A549 (cell line): Measurements from ENCODE around the gene TRIM39. TPM values are rescaled to one million over a fixed set of nuclear protein-coding genes. Genes with fewer than 3 reads are reported as not detected.

Experiments
- ATAC-seq, 2 experiments: fragments of 200-7000 bp in 1 of 2; fragments of >200 bp in 1 of 2; cut with Nextera tagmentation in 1 of 2; cut with Tn5 transposase in 1 of 2; 3 replicates each; pipeline versions ENCODE4 v1.8.0 to v1.9.1; 2018 to 2020; ENCODE audit warnings: mild to moderate bottlenecking in 1 of 2, moderate library complexity in 1 of 2
- CTCF ChIA-PET: fragments of 300-600 bp; sonication (Branson Sonifier 250); formaldehyde crosslinking; extraction: SDS; loops from one replicate; lab custom pipeline; 2021; ENCODE audit warnings: antibody characterized with exemption, inconsistent platforms; lab: Yijun Ruan, JAX
- POLR2A ChIA-PET: fragments of 350-600 bp; formaldehyde crosslinking; extraction: SDS; loops from one replicate; lab custom pipeline; 2021; ENCODE audit warnings: antibody characterized with exemption, inconsistent platforms; lab: Yijun Ruan, JAX
- DNase-seq, 2 experiments: peaks; one replicate each; pipeline versions ENCODE4 v3.0.0 to v3.0.0-alpha.2; 2011 to 2016; ENCODE audit warnings: low read depth in 1 of 2, low spot score in 1 of 2
- FAIRE-seq: peaks from 2 replicates; lab custom pipeline; 2011; peaks lifted over from hg19 to GRCh38; lab: Jason Lieb, UNC
- H3K27ac ChIP-seq, 2 experiments: fragments of >200 bp; sonication (Bioruptor Twin); formaldehyde crosslinking; 3 replicates each; pipeline ENCODE4 v1.5.1; 2016 to 2017
- H3K4me1 ChIP-seq: fragments of >200 bp; sonication (Bioruptor Twin); formaldehyde crosslinking; 3 replicates; pipeline ENCODE4 v1.6.1; 2016
- H3K4me2 ChIP-seq: fragments of >200 bp; sonication (Bioruptor Twin); formaldehyde crosslinking; 3 replicates; pipeline ENCODE4 v1.6.1; 2016
- H3K4me3 ChIP-seq: fragments of >200 bp; sonication (Bioruptor Twin); formaldehyde crosslinking; 3 replicates; pipeline ENCODE4 v1.5.1; 2016
- H3K9me3 ChIP-seq: fragments of >200 bp; sonication (Bioruptor Twin); formaldehyde crosslinking; 3 replicates; pipeline ENCODE4 v1.6.1; 2016
- BCL3 ChIP-seq: fragments of >200 bp; sonication (Bioruptor Twin); formaldehyde crosslinking; IDR thresholded peaks from 3 replicates; pipeline ENCODE4 v1.6.1; 2016
- CBX2 ChIP-seq: fragments of 200-600 bp; sonication (generic); IDR thresholded peaks from 2 replicates; pipeline ENCODE4 v1.6.1; 2016; ENCODE audit warnings: low read depth, mild to moderate bottlenecking, borderline replicate concordance
- CHD2 ChIP-seq: fragments of 150-350 bp; IDR thresholded peaks from 2 replicates; pipeline ENCODE4 v1.6.1; 2014; ENCODE audit warnings: low read length; ENCODE audit not compliant: partially characterized antibody
- CHD4 ChIP-seq: fragments of 200-600 bp; sonication (generic); IDR thresholded peaks from 2 replicates; pipeline ENCODE4 v1.6.1; 2016; ENCODE audit warnings: antibody characterized with exemption, mild to moderate bottlenecking, borderline replicate concordance
- E2F6 ChIP-seq: IDR thresholded peaks from 2 replicates; pipeline ENCODE4 v1.6.1; 2012; ENCODE audit warnings: low read depth, borderline replicate concordance
- EP300 ChIP-seq, 2 experiments: fragments of >200 bp; sonication (Bioruptor Twin); formaldehyde crosslinking; IDR thresholded peaks; 2 replicates in 1 of 2; 3 replicates in 1 of 2; pipeline ENCODE4 v1.6.1; 2016 to 2017
- ESRRA ChIP-seq: fragments of 150-350 bp; IDR thresholded peaks from 2 replicates; pipeline ENCODE4 v1.6.1; 2014; ENCODE audit warnings: mild to moderate bottlenecking, low read length, borderline replicate concordance
- FOSL2 ChIP-seq, 2 experiments: fragments of 450-650 bp in 1 of 2; fragments of >200 bp in 1 of 2; sonication (Bioruptor Twin) in 1 of 2; formaldehyde crosslinking; IDR thresholded peaks; 2 replicates each; pipeline versions ENCODE4 v1.5.0 to v1.6.1; 2016 to 2020; ENCODE audit warnings: mild to moderate bottlenecking in 1 of 2, moderate library complexity in 1 of 2
- FOXS1 ChIP-seq: fragments of 250-450 bp; sonication (Bioruptor Pico); IDR thresholded peaks from 2 replicates; pipeline ENCODE4 v1.5.0; 2020; ENCODE audit warnings: mild to moderate bottlenecking, moderate library complexity
- GATA3 ChIP-seq: IDR thresholded peaks from 2 replicates; pipeline ENCODE4 v1.6.1; 2012; ENCODE audit warnings: borderline replicate concordance
- HDAC2 ChIP-seq: fragments of 200-600 bp; sonication (generic); IDR thresholded peaks from 2 replicates; pipeline ENCODE4 v1.6.1; 2016
- HES2 ChIP-seq: fragments of >200 bp; sonication (Bioruptor Twin); formaldehyde crosslinking; IDR thresholded peaks from 2 replicates; pipeline ENCODE4 v1.6.1; 2016
- HEYL ChIP-seq: fragments of 250-450 bp; sonication (Bioruptor Pico); IDR thresholded peaks from 2 replicates; pipeline ENCODE4 v1.8.0; 2021; ENCODE audit warnings: mild to moderate bottlenecking, moderate library complexity
- KDM1A ChIP-seq: fragments of 200-600 bp; sonication (generic); IDR thresholded peaks from 2 replicates; pipeline ENCODE4 v1.6.1; 2016; ENCODE audit warnings: low read depth, mild to moderate bottlenecking
- KDM5A ChIP-seq: fragments of 200-600 bp; sonication (generic); IDR thresholded peaks from 2 replicates; pipeline ENCODE4 v1.6.1; 2016; ENCODE audit warnings: antibody characterized with exemption, mild to moderate bottlenecking
- MYC ChIP-seq: IDR thresholded peaks from 2 replicates; pipeline ENCODE4 v1.6.1; 2012; ENCODE audit warnings: mild to moderate bottlenecking, inconsistent platforms, low read length, improper control_type of control experiment, borderline replicate concordance
- PHF8 ChIP-seq: fragments of 200-600 bp; sonication (generic); IDR thresholded peaks from 2 replicates; pipeline ENCODE4 v1.6.1; 2016; ENCODE audit warnings: low read depth, mild to moderate bottlenecking, antibody characterized with exemption, moderate library complexity, borderline replicate concordance
- POLR2AphosphoS2 ChIP-seq: conservative IDR thresholded peaks from 2 replicates; pipeline ENCODE4 v1.6.1; 2012; ENCODE audit warnings: low read length, improper control_type of control experiment, inconsistent platforms
- RAD21 ChIP-seq, 2 experiments: fragments of >200 bp in 1 of 2; sonication (Bioruptor Twin) in 1 of 2; formaldehyde crosslinking in 1 of 2; IDR thresholded peaks in 1 of 2; conservative IDR thresholded peaks in 1 of 2; 2 replicates in 1 of 2; 3 replicates in 1 of 2; pipeline ENCODE4 v1.6.1; 2012 to 2018; ENCODE audit warnings: inconsistent platforms in 1 of 2
- RARB ChIP-seq: fragments of 250-450 bp; sonication (Bioruptor Pico); IDR thresholded peaks from 2 replicates; pipeline ENCODE4 v1.8.0; 2021; ENCODE audit warnings: mild to moderate bottlenecking, moderate library complexity
- RCOR1 ChIP-seq: fragments of 150-350 bp; IDR thresholded peaks from 2 replicates; pipeline ENCODE4 v1.6.1; 2014; ENCODE audit warnings: antibody characterized with exemption, low read length, low read depth
- RFX5 ChIP-seq: fragments of 450-650 bp; IDR thresholded peaks from 2 replicates; pipeline ENCODE4 v1.7.1; 2014; ENCODE audit warnings: antibody characterized with exemption, mild to moderate bottlenecking, moderate library complexity
- SMC3 ChIP-seq: fragments of >200 bp; sonication (Bioruptor Twin); formaldehyde crosslinking; IDR thresholded peaks from 3 replicates; pipeline ENCODE4 v1.6.1; 2018; ENCODE audit warnings: inconsistent platforms
- TFCP2L1 ChIP-seq: fragments of 250-450 bp; sonication (Bioruptor Pico); IDR thresholded peaks from 2 replicates; pipeline ENCODE4 v1.5.0; 2021; ENCODE audit warnings: mild to moderate bottlenecking
- TP53 ChIP-seq: fragments of 250-450 bp; sonication (Bioruptor Pico); IDR thresholded peaks from 2 replicates; pipeline ENCODE4 v1.5.0; 2021; ENCODE audit warnings: mild to moderate bottlenecking, moderate library complexity
- ZFP36 ChIP-seq: fragments of 450-650 bp; IDR thresholded peaks from 2 replicates; pipeline ENCODE4 v1.6.1; 2014; ENCODE audit warnings: borderline replicate concordance; ENCODE audit not compliant: partially characterized antibody
- ZNF302 ChIP-seq: fragments of 250-450 bp; sonication (Bioruptor Pico); IDR thresholded peaks from 2 replicates; pipeline ENCODE4 v1.9.0; 2021; ENCODE audit warnings: inconsistent platforms, mild to moderate bottlenecking, moderate library complexity
- WGBS: methylation state at CpG from one replicate; pipeline ENCODE4 v1.1.6; 2017; ENCODE audit errors: missing lambda C conversion rate; 5-methylcytosine and 5-hydroxymethylcytosine counted together
- polyA plus RNA-seq, 4 experiments: library from polyadenylated mRNA; depleted of rRNA in 3 of 4; stranded (reverse); fragments of >200 nt; fragmentation: RNase III in 1 of 4; extraction: RNeasy Plus Mini Kit Qiagen cat#74134 plus additional on column Dnase treatment in 1 of 4; gene quantifications; 2 replicates in 3 of 4; 3 replicates in 1 of 4; pipeline ENCODE4 v1.2.3, GENCODE V29; 2011 to 2017
- TF ChIP-seq, protein P1 (sequence below): IDR thresholded peaks from 2 replicates; pipeline ENCODE4 v1.6.1; 2012
- TF ChIP-seq, protein P2 (sequence below): fragments of 450-650 bp; IDR thresholded peaks from 2 replicates; pipeline ENCODE4 v1.6.1; 2014; ENCODE audit warnings: antibody characterized with exemption

Gene TRIM39
- polyA plus RNA-seq, 2 of the 4 experiments (the other 2 are of a cell fraction): 7.1 to 8.1 TPM

DNA sequence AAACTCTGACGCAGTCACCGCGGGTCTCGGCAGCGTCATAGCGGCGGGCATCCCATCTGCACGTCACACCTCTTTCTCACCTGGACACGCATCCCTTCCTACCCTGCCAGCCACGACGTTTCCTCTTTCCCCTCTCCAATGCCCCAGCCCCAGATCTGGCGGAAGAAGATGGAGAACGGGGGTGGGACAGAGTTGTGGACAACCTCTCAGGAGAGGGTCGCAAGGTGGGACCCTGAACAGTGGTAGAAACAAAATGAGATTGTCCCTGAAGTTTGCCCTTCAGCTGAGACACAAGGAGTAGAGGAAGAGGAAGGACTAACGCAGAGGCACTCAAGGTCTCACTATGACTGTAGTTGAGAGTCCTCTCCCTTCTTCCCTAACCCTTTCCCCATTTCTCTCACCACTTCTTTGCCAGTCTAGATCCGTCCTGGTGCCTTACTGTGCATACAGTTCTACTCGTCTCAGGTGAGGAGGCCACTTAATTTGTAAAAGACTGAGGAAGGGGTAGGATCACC is 562 bp downstream of the TRIM39 start:
- H3K4me3 ChIP-seq: peak overlapping the region; percentile 86
- H3K27ac ChIP-seq: peak overlapping the region; percentile 99
- H3K4me2 ChIP-seq: peak overlapping the region; percentile 97
- WGBS: 2% methylated on average over 12 of the region's 17 CpGs
- 0 out of 2 replicates have a peak, but pooled peaks have one; percentile 7 for TF ChIP-seq PHF8
- no peak for TF ChIP-seq RARB (CRISPR knock-in tag)
- TF ChIP-seq HES2: no peak
- TF ChIP-seq CHD4: no peak
- ChIA-PET CTCF (no interaction called here), POLR2A (interaction anchor here (1.3 to 1.7 kb wide), 2 partner anchors 11 to 17 kb away, joined by 5 read pairs; partner anchors contain the start of gene RPP21)
- FAIRE-seq (no peak), DNase-seq (peak in 1 of 2 experiments; percentile 75), ATAC-seq (no peak; a peak in 1 of 6 replicates)
- no peaks in the 10 kb centered on the region for H3K9me3 ChIP-seq
- peaks cover 29% of the 10 kb centered on the region for H3K4me1 ChIP-seq

DNA sequence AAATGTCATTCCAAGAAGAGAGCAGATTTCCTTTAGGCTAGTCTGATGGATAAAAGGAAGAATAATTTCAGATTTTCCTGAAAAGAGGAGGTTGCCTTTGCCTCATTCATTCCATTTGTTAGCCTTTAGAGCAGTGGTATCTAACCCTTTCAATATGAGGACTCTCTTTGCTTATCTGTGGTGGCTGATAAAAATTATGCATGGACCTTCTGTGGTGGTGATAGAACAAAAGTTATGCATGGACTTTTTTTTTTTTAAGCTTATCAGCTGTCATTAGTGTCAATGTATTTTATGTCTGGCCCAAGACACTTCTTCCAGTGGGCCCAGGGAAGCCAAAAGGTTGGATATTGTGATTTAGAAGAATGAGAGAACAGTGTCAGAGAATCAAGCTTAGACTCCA is 1.7 kb downstream of the TRIM39 start:
- Histone ChIP-seq H3K4me1 (peaks cover 24% of the 10 kb centered on the region), H3K4me2 (no peak overlapping the region), H3K9me3 (no peaks in the 10 kb centered on the region), H3K27ac (no peak overlapping the region), H3K4me3 (no peak overlapping the region)
- TF ChIP-seq CHD2: no peak
- no peak for TF ChIP-seq POLR2AphosphoS2
- no peak for TF ChIP-seq MYC
- TF ChIP-seq SMC3: no peak
- no peak for TF ChIP-seq KDM5A
- TF ChIP-seq KDM1A: no peak
- TF ChIP-seq TP53 (CRISPR knock-in tag): no peak
- TF ChIP-seq, protein P1, sequence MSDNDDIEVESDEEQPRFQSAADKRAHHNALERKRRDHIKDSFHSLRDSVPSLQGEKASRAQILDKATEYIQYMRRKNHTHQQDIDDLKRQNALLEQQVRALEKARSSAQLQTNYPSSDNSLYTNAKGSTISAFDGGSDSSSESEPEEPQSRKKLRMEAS: no peak
- TF ChIP-seq PHF8: no peak
- TF ChIP-seq CBX2: no peak
- no peak for TF ChIP-seq RCOR1
- TF ChIP-seq GATA3: no peak
- no peak for TF ChIP-seq BCL3
- no peak for TF ChIP-seq ESRRA
- no peak for TF ChIP-seq HDAC2
- POLR2A ChIA-PET: no interaction called here
- FAIRE-seq: no peak
- DNase-seq: no peak
- CTCF ChIA-PET: interaction anchor here (0.7 to 1.1 kb wide), 2 partner anchors 10 to 12 kb away, joined by 3 to 4 read pairs; no protein-coding TSS in a partner anchor
- no peak for ATAC-seq

DNA sequence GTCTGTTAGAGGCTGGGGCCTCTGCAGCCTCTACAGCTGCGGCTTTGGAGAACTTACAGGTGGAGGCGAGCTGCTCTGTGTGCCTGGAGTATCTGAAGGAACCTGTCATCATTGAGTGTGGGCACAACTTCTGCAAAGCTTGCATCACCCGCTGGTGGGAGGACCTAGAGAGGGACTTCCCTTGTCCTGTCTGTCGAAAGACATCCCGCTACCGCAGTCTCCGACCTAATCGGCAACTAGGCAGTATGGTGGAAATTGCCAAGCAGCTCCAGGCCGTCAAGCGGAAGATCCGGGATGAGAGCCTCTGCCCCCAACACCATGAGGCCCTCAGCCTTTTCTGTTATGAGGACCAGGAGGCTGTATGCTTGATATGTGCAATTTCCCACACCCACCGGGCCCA is 2.6 kb downstream of the TRIM39 start:
- H3K4me2 ChIP-seq: no peak overlapping the region
- no peaks in the 10 kb centered on the region for H3K9me3 ChIP-seq
- 96% methylated on average over 8 of the region's 12 CpGs for WGBS
- DNase-seq (no peak), ATAC-seq (no peak), FAIRE-seq (no peak)
- peaks cover 14% of the 10 kb centered on the region for H3K4me1 ChIP-seq
- no peak overlapping the region for H3K4me3 ChIP-seq
- CTCF ChIA-PET: no interaction called here
- H3K27ac ChIP-seq: no peak overlapping the region
- POLR2A ChIA-PET: no interaction called here
- TF ChIP-seq E2F6 (no peak), ZNF302 (CRISPR knock-in tag) (no peak), EP300 (IDR thresholded peaks at IDR 0.05) (no peak), TFCP2L1 (CRISPR knock-in tag) (no peak), FOSL2 (IDR thresholded peaks at IDR 0.05) (no peak), FOSL2 (CRISPR knock-in tag; IDR thresholded peaks at IDR 0.05) (no peak), KDM1A (no peak), FOXS1 (CRISPR knock-in tag) (no peak), GATA3 (no peak), PHF8 (no peak), ZFP36 (no peak), RFX5 (no peak), RAD21 (conservative IDR thresholded peaks at IDR 0.05 in 1 of 2, IDR thresholded peaks at IDR 0.05 in 1 of 2) (no peak), HEYL (CRISPR knock-in tag) (no peak)
- TF ChIP-seq, protein P2, sequence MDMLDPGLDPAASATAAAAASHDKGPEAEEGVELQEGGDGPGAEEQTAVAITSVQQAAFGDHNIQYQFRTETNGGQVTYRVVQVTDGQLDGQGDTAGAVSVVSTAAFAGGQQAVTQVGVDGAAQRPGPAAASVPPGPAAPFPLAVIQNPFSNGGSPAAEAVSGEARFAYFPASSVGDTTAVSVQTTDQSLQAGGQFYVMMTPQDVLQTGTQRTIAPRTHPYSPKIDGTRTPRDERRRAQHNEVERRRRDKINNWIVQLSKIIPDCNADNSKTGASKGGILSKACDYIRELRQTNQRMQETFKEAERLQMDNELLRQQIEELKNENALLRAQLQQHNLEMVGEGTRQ: no peak
